HG03378 (cell line): ENCODE measurements around the gene HDAC10.
"Not testable (repeated sequence)": the region's sequence is repeated elsewhere in the genome, so short reads cannot be mapped to it uniquely, and the experiment has no call there.

Source experiments
- ATAC-seq: cut with Tn5 transposase; IDR thresholded peaks from one replicate; pipeline ENCODE4 v1.9.1; 2021; ENCODE audit warnings: mild to moderate bottlenecking, moderate library complexity; ENCODE audit not compliant: unreplicated experiment

HDAC10 gene

DNA sequence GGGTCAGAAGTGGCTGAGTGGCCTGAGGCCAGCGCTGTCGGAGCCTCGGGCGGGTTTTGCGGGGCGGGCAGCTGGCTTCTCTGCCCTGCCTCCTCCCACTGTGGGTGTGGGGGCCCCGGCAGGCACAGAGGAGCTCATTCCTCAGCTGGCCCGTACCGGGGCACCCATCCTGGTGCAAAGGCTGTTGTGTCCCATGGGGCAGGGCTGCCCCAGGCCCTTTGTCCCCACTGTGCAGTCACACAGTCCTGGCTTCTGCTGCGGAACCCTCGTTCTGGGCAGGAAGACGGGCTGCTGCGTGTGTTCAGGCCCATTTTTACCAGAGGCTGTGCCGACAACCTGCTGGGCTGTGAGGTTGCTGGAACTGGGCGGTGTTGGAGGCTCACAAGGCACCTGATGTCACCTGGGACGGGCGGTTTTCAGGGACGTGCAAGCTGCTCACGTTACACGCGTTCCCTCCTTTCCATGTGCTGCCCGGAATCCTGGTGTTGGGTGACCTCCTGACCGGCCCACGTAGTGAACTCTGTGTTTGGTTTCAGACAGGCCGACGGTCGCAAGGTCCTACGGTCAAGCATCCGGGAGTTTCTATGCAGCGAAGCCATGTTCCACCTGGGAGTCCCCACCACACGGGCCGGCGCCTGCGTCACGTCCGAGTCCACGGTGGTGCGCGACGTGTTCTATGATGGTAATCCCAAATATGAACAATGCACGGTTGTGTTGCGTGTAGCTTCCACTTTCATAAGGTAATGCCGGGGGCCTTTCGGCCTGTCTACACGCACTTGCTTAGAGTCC is 45.1 kb downstream of the HDAC10 start:
- no peak for ATAC-seq

DNA sequence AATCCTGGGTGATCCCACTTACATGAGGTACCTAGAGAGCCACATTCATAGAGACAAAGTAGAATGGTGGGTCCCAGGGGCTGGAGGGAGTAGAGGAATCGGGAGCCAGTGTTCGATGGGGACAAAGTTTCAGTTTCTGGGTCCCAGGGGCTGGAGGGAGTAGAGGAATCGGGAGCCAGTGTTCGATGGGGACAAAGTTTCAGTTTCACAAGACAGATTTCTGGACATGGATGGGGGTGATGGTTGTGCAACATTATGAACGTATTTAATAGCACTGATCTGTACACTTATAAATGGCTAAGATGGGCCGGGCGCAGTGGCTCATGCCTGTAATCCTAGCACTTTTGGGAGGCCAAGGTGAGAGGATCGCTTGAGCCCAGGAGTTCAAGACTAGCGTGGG is 46.1 kb downstream of the HDAC10 start:
- not testable (repeated sequence) for ATAC-seq

DNA sequence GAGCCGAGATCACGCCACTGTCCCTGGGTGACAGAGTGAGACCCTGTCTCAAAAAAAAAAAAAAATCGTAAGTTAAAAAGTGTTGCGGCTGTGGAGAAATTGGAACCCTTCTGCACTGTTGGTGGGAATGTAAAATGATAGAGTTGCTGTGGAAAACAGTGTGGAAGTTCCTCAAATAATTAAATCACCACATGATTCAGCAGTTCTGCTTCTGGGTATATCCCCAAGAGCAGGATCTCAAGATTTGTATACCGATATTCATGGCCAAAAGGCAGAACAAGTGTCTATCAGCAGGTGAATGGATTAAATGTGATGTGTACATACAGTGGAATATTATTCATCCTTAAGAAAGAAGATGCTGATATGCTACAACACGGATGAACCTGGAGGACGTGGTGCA is 46.5 kb downstream of the HDAC10 start:
- ATAC-seq = no peak

DNA sequence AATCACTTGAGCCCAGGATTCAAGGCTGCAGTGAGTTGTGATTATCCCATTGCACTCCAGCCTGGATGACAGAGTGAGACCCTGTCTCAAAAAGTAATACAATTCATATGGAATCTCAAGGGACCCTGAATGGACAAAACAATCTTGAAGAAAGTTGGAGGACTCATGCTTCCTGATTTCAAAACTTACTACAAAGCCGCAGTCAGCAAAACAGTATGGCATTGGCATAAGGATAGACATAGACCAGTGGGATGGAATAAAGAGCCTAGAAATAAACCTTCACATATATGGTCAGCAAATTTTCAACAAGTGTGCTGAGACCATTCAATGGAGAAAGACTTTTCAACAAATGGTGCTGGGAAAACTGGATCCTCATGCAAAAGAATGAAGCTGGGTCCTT is 47.8 kb downstream of the HDAC10 start:
- no peak for ATAC-seq

DNA sequence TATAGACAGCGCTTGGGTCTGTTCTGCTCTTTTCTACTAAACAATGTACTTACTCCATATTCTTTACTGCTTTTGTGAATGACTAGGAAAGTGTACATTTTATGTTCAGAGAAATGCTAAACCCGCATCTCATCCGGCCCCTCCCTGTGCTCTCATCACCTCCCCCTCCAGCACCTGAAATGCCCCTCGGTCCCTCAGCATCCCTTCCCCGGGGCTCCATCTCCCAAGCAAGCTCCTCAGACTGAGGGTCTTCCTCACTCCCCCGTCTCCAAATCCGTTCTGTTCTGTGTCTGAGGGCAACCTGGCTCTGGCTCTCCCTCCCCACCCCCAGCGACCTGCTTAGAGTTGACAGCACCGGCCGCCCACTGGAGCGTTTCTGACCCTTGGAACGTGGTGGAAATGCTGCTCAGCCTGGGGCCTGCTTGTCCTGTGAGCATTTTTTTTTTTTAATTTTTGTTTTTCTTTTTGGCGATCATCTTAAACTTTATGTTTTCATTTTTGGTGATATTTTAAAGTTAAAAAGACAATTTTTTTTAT is 48.9 kb downstream of the HDAC10 start:
- no peak for ATAC-seq

DNA sequence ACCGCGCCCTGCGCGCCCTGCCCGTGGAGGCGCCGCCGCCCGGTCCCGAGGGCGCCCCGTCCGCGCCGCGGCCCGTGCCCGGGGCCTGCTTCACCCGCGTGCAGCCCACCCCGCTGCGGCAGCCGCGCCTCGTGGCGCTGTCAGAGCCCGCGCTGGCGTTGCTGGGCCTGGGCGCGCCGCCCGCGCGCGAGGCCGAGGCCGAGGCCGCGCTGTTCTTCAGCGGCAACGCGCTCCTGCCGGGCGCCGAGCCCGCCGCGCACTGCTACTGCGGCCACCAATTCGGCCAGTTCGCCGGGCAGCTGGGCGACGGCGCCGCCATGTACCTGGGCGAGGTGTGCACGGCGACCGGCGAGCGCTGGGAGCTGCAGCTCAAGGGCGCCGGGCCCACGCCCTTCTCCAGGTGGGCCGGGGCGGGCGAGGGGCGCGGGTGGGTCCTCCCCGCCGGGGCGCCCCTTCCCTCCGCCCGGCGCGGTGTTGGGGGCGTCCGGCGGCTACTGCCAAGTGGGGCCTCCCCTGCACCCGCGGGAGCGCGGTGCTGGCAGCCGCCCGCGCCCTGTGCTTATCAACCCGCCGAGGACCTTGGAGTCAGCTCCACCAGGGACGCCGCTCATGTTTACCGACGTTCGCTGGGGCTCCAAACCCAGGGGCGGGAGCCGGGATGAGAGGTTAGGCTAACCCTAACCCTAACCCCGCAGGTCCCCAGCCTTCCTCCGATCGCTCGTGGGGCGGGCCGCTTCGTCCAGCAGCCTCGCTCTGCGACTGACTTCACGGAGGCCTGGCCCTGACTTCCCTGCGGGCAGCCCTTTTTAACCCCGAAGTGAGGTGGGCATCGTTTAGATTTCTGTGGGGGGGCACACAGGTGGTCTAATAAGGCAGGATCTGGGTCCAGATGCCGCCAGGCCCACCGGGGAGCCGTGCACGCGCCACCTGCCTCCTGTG is 49.6 kb downstream of the HDAC10 start:
- ATAC-seq = no peak

DNA sequence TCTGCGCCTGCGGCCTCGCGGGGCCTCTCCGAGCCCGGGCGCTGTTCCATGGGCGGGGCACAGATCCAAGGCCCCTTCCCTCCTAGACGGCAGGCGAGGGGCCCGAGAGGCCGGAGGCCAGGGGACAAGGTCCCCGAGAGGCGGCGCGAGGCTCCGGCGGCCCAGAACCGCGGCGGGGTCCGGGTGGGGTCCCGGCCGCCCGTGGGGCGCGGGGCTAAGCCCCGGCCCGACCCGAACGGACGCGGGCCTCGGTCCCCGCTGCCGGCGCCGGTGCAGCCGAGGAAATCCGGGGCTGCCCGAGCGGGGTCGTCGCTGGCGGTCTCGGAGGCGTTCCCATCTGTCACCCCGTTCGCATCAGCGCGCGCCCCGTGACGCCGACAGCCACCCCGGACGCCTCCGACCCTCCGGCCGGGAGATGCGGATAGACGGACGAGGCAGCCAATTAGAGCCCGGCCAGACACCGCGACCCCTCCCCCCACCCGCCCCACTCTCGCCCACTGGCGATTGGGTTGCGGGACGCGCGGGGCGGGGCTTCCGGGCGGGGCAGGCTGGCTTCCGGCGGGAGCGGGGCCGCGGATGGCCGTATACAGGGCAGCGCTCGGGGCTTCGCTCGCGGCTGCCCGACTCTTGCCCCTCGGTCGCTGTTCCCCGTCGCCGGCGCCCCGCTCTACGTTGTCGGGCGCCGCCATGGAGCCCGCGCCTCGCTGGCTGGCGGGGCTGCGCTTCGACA is 50.4 kb downstream of the HDAC10 start, which contains the start of gene SELENOO:
TSS of gene SELENOO (plus strand) at position 551 of the 730 bp plus-strand sequence. CDS start at position 577, 26 bp downstream.
- ATAC-seq = no peak

DNA sequence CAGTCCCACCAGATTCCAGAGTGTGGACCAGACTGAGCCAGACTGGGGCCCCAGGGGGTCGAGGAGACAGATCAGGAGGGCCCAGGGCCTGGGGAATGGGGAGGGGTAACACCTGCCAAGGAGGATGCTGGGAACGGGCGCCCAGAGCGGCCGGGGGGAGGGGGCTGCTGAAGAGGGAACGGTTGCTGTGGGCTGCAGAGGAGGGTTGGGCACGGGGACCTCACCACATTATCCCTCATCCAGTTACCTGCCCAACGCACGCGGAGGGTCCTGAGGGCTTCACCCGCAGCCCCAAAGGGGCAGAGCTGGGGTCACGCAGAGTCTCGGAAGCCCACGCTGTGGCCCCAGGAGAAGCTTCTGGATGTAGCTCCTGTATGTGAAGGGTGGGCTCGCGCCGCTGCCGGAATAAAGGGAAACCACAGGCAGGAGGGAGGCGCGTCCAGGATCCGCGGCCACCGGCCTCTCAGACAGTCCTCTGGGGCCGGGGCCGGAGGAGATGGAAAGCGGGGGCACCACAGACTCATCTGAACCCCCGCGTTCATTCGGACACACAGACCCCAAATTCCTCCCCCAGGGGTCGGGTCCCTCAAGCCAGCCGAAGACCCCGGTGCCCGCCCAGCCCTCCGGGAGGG is 51.1 kb downstream of the HDAC10 start:
- no peak for ATAC-seq

DNA sequence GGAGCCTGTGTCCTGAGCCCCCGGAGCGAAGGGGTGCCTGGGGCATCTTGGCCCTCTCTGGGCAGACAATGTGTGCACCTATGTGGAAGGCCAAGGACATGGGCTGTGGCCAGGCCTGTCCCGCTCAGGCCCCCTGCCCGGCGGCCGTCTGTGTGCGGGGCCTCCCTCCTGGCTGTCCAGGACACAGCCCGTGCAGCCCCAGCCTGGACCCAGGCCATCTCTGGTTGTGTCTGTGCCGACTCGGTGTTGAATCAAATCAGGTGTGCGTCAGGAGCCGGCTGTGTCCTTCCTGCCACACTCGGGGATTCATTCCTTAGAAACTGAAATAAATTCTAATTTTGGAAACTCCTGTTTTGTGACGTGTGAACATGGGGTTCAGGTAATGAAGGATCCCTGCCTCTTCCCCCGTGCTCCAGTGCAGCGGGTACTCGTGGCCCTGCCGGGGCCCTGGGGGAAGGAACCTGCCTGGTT is 51.8 kb downstream of the HDAC10 start:
- no peak for ATAC-seq

DNA sequence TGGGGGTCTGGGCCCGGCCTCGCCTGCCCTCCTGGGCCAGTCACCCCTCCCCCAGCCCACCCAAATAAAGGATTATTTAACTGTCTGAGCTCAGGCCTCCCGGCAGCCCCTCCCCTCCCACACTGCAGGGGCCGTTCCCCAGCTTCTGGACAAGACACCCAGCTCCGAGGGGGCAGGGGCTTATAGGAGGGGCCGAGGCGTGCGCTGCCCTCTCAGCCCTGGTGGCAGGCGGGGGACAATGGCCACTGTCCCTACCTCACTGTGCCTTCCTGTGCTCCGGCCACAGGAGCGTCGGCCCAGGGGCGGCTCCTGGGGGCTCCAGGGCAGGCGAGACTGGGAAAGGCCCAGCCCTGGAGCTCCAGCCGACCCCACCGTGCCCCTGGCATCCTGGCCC is 52.4 kb downstream of the HDAC10 start:
- no peak for ATAC-seq

DNA sequence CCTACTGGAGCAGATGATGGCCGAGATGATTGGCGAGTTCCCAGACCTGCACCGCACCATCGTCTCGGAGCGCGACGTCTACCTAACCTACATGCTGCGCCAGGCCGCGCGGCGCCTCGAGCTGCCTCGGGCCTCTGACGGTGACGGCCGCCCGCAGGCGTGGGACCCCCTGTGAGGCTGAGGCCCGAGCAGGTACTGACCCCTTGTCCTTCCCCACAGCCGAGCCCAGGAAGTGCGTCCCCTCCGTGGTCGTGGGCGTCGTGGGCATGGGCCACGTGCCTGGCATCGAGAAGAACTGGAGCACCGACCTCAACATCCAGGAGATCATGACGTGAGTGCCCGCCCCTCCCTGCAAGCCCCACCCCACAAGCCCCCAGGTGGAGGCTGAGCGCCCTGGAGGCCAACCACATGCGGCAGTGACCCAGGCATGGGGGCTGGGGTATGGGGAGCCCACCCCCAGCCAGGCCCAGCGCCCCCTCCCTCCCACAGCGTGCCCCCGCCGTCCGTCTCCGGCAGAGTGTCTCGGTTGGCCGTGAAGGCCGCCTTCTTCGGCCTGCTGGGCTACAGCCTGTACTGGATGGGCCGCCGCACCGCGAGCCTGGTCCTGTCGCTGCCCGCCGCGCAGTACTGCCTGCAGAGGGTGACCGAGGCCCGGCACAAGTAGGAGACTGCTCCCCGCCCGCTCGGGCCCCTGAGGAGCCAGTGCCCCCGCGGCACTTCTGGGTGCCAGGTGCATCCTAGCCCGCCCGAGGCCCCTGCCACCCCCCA is 53.0 kb downstream of the HDAC10 start:
- no peak for ATAC-seq

DNA sequence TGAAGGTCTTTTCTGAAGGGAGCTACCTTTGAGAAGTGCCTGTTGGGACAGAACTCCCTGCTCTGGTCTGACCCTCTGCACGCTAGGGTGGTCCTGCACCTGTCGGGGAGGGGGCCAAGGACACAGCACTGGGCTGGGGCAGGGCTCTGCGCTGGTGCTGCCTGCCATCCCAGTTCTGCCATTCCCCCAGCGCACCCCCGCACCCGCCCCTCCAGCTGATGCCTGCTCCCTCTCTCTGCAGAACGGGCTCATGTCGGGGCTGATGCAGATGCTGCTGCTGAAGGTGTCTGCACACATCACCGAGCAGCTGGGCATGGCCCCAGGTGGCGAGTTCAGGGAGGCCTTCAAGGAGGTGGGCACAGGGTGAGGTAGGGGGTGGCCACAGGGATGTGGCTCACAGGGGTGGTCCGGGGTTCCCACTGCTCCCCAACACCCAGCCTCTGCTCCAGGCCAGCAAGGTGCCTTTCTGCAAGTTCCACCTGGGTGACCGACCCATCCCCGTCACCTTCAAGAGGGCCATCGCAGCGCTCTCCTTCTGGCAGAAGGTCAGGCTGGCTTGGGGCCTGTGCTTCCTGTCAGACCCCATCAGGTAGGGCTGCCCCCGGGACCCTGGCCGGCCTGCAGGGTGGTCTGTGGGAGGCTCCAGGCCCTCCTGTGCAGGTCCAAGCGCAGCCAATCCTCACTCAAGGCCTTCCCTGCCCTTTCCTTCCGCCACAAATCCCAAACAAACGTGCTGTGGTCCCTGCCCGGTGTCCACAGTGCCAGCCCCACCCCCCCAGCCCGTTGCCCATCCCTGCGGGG is 53.9 kb downstream of the HDAC10 start:
- no peak for ATAC-seq

DNA sequence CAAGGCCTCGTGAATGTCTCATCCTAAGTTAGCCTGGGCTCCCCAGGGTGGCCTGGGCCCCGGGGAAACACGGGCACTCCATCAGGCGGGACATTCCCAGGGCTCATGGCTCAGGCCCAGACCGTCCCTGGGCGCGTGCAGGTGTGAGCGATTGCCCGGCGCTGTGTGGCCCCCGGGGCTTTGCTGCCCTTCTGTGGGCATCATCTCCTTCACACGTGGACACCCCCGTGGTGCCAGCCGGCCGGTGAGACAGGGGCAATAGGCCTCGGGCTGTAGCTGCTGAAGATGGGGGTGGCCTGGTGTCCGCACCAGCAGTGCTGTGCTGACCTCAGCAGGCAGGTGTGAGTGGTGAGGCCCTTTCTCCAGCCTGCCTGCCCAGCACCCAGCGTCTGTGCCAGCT is 54.8 kb downstream of the HDAC10 start:
- no peak for ATAC-seq
